ENCODE measurements around the gene UCK2.

GRCh38 chr1:165917166-165917565 lies 89.8 kb downstream of the UCK2 start:
- no peak for TF ChIP-seq CTCF (IDR thresholded peaks at IDR 0.05)
- no peak for TF ChIP-seq POLR2A (IDR thresholded peaks at IDR 0.05)
